GM12872 (cell line): ENCODE results near the gene MAGEB2.

ENCODE experiments used
- TF ChIP-seq, protein P1 (sequence below): IDR thresholded peaks from 3 replicates; pipeline ENCODE4 v1.5.1; 2011; ENCODE audit warnings: low read depth, mild to moderate bottlenecking, low read length, moderate library complexity; ENCODE audit not compliant: insufficient read depth

MAGEB2 gene

DNA sequence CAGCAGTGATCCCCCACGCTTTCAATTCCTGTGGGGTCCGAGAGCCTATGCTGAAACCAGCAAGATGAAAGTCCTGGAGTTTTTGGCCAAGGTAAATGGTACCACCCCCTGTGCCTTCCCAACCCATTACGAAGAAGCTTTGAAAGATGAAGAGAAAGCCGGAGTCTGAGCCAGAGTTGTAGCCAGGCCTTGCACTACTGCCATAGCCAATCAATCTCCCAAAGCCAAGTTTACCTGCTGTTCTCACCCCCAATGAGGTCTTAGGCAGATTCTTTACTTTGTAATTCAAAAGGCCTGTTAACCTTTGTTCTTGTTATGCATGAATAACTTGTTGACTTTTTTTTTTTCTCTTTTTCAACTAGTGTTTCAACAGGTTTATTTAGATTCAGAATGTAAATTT is 4.0 kb downstream of the MAGEB2 start:
- TF ChIP-seq, protein P1, sequence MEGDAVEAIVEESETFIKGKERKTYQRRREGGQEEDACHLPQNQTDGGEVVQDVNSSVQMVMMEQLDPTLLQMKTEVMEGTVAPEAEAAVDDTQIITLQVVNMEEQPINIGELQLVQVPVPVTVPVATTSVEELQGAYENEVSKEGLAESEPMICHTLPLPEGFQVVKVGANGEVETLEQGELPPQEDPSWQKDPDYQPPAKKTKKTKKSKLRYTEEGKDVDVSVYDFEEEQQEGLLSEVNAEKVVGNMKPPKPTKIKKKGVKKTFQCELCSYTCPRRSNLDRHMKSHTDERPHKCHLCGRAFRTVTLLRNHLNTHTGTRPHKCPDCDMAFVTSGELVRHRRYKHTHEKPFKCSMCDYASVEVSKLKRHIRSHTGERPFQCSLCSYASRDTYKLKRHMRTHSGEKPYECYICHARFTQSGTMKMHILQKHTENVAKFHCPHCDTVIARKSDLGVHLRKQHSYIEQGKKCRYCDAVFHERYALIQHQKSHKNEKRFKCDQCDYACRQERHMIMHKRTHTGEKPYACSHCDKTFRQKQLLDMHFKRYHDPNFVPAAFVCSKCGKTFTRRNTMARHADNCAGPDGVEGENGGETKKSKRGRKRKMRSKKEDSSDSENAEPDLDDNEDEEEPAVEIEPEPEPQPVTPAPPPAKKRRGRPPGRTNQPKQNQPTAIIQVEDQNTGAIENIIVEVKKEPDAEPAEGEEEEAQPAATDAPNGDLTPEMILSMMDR = no peak

DNA sequence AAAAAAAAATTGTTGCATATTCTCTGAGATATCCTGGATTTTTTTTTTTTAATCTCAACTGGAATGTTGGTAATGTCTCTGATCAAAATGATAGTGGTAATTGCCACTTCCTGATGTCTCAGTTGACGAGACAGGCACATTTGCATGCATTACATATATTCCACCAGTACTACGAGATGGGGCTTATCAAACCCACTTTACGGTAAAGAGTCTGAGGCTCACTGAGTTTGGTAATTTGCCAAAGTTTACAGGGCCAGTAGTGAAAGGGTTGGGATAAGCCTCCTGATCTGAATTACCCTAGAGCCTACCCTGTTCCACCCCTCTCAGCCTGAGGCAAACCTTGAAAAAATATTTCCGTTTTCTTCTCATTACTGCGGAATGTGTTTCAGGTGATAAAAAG is 5.3 kb downstream of the MAGEB2 start:
- TF ChIP-seq, protein P1 = no peak

DNA sequence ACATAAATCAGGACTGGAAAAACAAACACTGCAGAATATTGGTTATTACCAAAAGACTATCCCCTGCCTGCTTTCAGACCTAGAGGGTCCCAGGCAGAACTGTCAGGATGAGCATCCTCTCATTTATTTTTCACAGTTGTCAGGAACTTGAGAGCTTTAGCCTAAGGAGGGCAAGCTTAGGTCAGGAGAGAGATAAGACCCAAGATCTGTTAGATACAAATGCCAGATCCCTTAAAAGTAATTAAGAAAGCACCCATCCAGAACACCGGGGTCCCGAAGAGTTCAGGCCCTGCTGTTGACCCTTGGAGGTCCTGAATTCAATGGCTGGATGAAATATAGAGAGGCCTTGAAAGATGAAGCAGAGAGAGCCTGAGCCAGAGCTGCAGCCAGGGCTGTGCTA is 9.2 kb downstream of the MAGEB2 start:
- TF ChIP-seq, protein P1 = no peak

DNA sequence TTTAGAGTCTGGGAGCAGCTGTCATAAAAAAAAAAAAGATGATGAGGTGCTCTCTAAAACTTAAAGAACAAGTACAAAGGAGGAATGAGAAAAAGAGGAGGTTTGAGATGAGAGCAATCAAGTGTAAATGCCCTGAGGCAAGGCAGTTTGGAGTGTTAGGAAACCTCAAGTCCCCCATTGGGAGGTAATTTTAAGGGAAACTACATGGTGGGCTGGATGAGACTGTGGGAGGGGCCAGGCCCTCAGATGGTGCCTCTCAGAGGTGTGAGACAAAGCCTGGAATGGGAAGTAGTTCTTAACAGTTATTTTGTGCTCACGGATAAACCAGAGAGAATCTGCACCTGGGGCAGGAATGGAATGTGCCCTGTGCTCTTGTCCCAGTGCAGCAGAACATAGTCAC is 13.2 kb downstream of the MAGEB2 start:
- TF ChIP-seq, protein P1 = no peak

DNA sequence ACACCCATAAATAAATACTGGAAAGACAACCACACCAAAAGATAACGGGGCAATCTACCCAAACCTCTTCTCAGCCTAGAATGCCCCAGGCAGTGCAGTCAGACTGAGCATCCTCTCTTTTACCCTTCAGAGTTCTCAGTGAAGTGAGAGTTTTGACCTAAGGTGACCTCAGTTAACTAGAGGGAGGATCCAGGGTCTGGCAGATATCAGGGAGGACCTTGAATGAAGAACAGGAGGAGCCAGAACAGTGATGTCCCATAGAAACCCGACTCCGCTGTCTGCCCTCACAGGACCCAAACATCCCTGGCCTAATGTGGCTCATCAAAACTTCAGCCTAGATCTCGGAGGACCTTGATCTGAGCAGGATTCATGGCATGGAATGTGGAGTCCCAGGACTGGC is 15.0 kb downstream of the MAGEB2 start, which contains the start of gene MAGEB3:
MAGEB3 (plus strand) TSS at position 263 of the 400 bp plus-strand sequence. CDS start 5,268 bp downstream, outside the sequence.
- TF ChIP-seq, protein P1 = no peak

DNA sequence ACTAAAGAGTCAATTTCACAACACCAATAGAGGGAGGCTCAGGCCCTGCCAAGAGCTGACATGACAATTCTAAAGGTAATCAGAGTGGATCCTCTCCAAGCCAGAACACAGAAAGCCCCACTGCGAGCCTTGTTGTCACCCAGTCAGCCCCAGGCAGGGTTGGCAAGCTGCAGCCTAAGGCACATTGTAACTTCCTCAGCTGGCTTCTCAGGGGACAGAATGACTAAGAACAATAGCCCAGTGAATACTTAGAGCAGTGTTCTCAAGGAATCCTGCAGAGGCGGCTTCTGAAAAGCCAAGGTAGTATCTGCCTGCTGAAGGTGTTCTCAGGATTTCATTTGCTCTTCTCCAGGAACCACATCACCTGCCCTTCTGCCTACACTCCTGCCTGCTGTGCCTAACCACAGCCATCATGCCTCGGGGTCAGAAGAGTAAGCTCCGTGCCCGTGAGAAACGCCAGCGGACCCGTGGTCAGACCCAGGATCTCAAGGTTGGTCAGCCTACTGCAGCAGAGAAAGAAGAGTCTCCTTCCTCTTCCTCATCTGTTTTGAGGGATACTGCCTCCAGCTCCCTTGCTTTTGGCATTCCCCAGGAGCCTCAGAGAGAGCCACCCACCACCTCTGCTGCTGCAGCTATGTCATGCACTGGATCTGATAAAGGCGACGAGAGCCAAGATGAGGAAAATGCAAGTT is 26.5 kb downstream of the MAGEB2 start, which contains the start of gene MAGEB4:
MAGEB4 (plus strand) TSS at position 277 of the 692 bp plus-strand sequence; CDS start at position 413, 136 bp downstream.
- TF ChIP-seq, protein P1 = no peak

DNA sequence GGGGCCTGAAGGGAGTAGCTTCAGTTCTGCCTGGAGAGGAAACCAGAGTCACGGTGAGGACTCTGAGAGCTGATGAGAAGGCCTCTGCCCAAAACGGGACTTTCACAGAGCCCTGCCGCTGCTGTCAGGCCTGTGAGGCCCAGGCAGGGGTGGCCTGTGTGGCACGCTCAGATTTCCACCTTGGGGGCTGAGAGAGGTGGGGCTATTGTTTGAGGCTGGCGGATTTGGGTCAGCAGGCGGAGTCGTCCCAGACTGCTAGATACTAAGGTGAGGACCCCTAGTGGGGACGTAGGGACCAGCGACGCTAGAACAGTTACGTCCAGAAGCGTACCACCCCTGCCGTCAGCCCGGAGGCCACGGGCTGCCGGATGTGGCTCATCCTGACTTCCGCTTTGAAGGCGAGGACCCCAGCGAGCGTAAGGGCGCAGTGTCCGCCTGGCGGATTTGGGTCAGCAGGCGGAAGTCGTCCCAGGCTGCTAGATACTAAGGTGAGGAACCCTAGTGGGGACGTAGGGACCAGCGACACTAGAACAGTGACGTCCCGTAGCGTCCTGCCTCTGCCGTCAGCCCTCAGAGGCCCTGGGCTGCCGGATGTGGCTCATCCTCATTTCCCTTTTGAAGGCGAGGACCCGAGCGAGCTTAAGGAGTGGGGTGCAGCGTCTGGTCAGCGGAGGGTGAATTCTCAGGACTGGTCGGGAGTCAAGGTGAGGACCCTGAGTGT is 31.6 kb downstream of the MAGEB2 start, which contains the start of gene MAGEB1:
MAGEB1 (plus strand) TSS at position 378 of the 721 bp plus-strand sequence. CDS start 3,348 bp downstream, outside the sequence.
- TF ChIP-seq, protein P1 = peak; percentile 6; the same call in 1 of the 3 replicates
